GM19468 (cell line): ENCODE data around the gene CLINT1.

Experiments used
- ATAC-seq: cut with Tn5 transposase; IDR thresholded peaks from one replicate; pipeline ENCODE4 v1.9.1; 2021; ENCODE audit warnings: mild to moderate bottlenecking, moderate library complexity, moderate number of reproducible peaks; ENCODE audit not compliant: unreplicated experiment; ENCODE audit errors: extremely low read depth

The CLINT1 gene

GRCh38 chr5:157821822-157822622 is 36.9 kb downstream of the CLINT1 start:
- no peak for ATAC-seq

- ATAC-seq: no peak
Observed at GRCh38 chr5:157821405-157821804, 37.5 kb downstream of the CLINT1 start.

GRCh38 chr5:157820593-157821252 is 38.2 kb downstream of the CLINT1 start:
- no peak for ATAC-seq

- no peak for ATAC-seq
Observed at GRCh38 chr5:157819502-157820115, 39.3 kb downstream of the CLINT1 start.

GRCh38 chr5:157818368-157818767 is 40.6 kb downstream of the CLINT1 start:
- no peak for ATAC-seq

GRCh38 chr5:157817928-157818327 is 41.0 kb downstream of the CLINT1 start:
- no peak for ATAC-seq

- ATAC-seq: no peak
Observed at GRCh38 chr5:157817387-157817702, 41.6 kb downstream of the CLINT1 start.

GRCh38 chr5:157816682-157817386 is 42.1 kb downstream of the CLINT1 start:
- ATAC-seq: no peak

GRCh38 chr5:157812086-157812485 is 46.9 kb downstream of the CLINT1 start:
- ATAC-seq: no peak

GRCh38 chr5:157808043-157808442 is 50.9 kb downstream of the CLINT1 start:
- ATAC-seq: no peak

- ATAC-seq: no peak
Observed at GRCh38 chr5:157802736-157803135, 56.2 kb downstream of the CLINT1 start.

GRCh38 chr5:157800137-157800536 is 58.8 kb downstream of the CLINT1 start:
- no peak for ATAC-seq

GRCh38 chr5:157799578-157799977 is 59.4 kb downstream of the CLINT1 start:
- no peak for ATAC-seq

- ATAC-seq: no peak
Observed at GRCh38 chr5:157793301-157793700, 65.6 kb downstream of the CLINT1 start.

GRCh38 chr5:157785801-157786200 is 73.1 kb downstream of the CLINT1 start:
- no peak for ATAC-seq

GRCh38 chr5:157779221-157779620 is 79.7 kb downstream of the CLINT1 start:
- no peak for ATAC-seq

- ATAC-seq: no peak
Observed at GRCh38 chr5:157778121-157778805, 80.7 kb downstream of the CLINT1 start.

GRCh38 chr5:157772127-157772526 is 86.8 kb downstream of the CLINT1 start:
- ATAC-seq: no peak

GRCh38 chr5:157770665-157771064 is 88.3 kb downstream of the CLINT1 start:
- no peak for ATAC-seq

- no peak for ATAC-seq
Observed at GRCh38 chr5:157767689-157768088, 91.3 kb downstream of the CLINT1 start.
